T1000 (cell line): ENCODE measurements around the gene NOC3L.

Experiments
- DNase-seq: peaks from one replicate; lab custom pipeline; 2025; ENCODE audit warnings: mixed read lengths; lab: John Stamatoyannopoulos, UW

Gene NOC3L

GRCh38 chr10:94300042-94300441, 62.7 kb downstream of the NOC3L start:
- no peak for DNase-seq

- peak; percentile 61 for DNase-seq
Measured at GRCh38 chr10:94299417-94299816, 63.3 kb downstream of the NOC3L start.

GRCh38 chr10:94294168-94294567, 68.6 kb downstream of the NOC3L start:
- DNase-seq: no peak

- DNase-seq: no peak
Measured at GRCh38 chr10:94293354-94293753, 69.4 kb downstream of the NOC3L start.

DNA sequence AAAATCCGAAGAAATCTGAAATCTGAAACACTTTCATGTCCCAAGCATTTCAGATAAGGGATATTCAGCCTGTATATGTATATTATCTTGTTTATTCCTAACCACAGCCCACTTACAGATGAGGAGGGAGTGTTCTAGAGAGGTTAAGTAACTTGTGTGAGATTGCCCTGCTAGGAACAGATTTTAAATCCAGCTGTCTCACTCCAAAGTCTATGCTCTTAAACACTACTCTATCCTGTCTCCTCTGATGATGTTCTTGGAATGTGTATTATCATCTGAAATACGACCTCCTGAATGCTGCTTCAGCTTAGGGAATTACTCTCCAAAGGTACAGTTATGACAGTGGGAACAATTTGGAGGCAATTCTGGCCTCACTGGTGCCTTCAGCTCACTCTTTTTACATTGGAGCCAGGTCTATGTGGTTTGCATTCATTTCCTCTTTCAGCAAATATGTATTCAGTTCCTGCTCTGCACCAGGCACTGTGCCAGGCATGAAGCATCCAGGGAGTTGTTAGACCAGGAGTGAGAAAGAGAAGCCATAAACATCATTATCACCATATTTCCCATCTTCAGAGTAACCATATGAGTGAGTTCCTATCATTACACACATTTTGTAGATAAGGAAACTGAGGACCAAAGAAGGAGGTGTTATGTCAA, 70.2 kb downstream of the NOC3L start:
- DNase-seq: no peak

GRCh38 chr10:94288361-94289101, 74.2 kb downstream of the NOC3L start:
- DNase-seq: no peak

GRCh38 chr10:94287336-94287735, 75.4 kb downstream of the NOC3L start:
- DNase-seq: no peak

- DNase-seq: no peak
Measured at GRCh38 chr10:94286901-94287300, 75.8 kb downstream of the NOC3L start.

GRCh38 chr10:94285271-94285670, 77.5 kb downstream of the NOC3L start:
- DNase-seq: no peak
